PC-3 (cell line): ENCODE results near the gene PTPRD. TPM values are rescaled to one million over a fixed set of nuclear protein-coding genes. Genes with fewer than 3 reads are reported as not detected.

Experiments
- ATAC-seq: fragments of 200-7000 bp; cut with Tn5 transposase; 2 replicates; pipeline ENCODE4 v1.9.1; 2020; ENCODE audit warnings: mild to moderate bottlenecking, moderate library complexity
- BruUV-seq: library from RNA; stranded (reverse); fragments of 400-500 nt; replicated peaks from 2 replicates; lab custom pipeline; 2021; lab: Mats Ljungman, UMichigan
- CTCF ChIA-PET: fragments of 300-600 bp; sonication (Branson Sonifier 250); formaldehyde crosslinking; loops from one replicate; lab custom pipeline; 2022; ENCODE audit warnings: antibody characterized with exemption; lab: Charles Lee
- POLR2A ChIA-PET: fragments of 300-600 bp; sonication (Branson Sonifier 250); formaldehyde crosslinking; loops from one replicate; lab custom pipeline; 2022; ENCODE audit warnings: antibody characterized with exemption; ENCODE audit not compliant: unreplicated experiment; lab: Charles Lee
- DNase-seq: peaks from one replicate; pipeline ENCODE4 v3.0.0-alpha.2; 2015
- H2AFZ ChIP-seq: fragments of 300-600 bp; sonication (generic); 2 replicates; pipeline ENCODE4 v1.6.0; 2016; ENCODE audit warnings: antibody characterized with exemption, low read length
- H3F3A ChIP-seq: fragments of 300-600 bp; sonication (generic); one replicate; pipeline ENCODE4 v1.6.0; 2017; ENCODE audit warnings: antibody characterized with exemption, low read length, control low read depth, mild to moderate bottlenecking; ENCODE audit not compliant: unreplicated experiment
- H3K27ac ChIP-seq: fragments of 300-600 bp; sonication (generic); 2 replicates; pipeline ENCODE4 v1.5.1; 2016; ENCODE audit warnings: mild to moderate bottlenecking, low read length
- H3K27me3 ChIP-seq: fragments of 300-600 bp; sonication (generic); 2 replicates; pipeline ENCODE4 v1.6.1; 2016; ENCODE audit warnings: low read length, mixed read lengths
- H3K36me3 ChIP-seq: fragments of 300-600 bp; sonication (generic); 2 replicates; pipeline ENCODE4 v1.6.1; 2016; ENCODE audit warnings: low read depth, mixed run types, low read length, mixed read lengths
- H3K4me1 ChIP-seq: fragments of 300-600 bp; sonication (generic); 2 replicates; pipeline ENCODE4 v1.5.1; 2016; ENCODE audit warnings: low read length; ENCODE audit not compliant: insufficient read depth
- H3K4me2 ChIP-seq: fragments of 300-600 bp; sonication (generic); 2 replicates; pipeline ENCODE4 v1.6.0; 2016; ENCODE audit warnings: low read length
- H3K4me3 ChIP-seq: fragments of 300-600 bp; sonication (generic); 2 replicates; pipeline ENCODE4 v1.5.1; 2016; ENCODE audit warnings: mild to moderate bottlenecking, low read length, mixed read lengths
- H3K79me2 ChIP-seq: fragments of 300-600 bp; sonication (generic); 2 replicates; pipeline ENCODE4 v1.6.1; 2017; ENCODE audit warnings: low read length, mixed read lengths
- H3K9ac ChIP-seq: fragments of 300-600 bp; sonication (generic); 2 replicates; pipeline ENCODE4 v1.6.0; 2016; ENCODE audit warnings: mild to moderate bottlenecking, low read length
- H3K9me2 ChIP-seq: fragments of 300-600 bp; sonication (generic); replicated peaks from 2 replicates; pipeline ENCODE4 v1.6.1; 2016; ENCODE audit warnings: mixed run types, low read length, mixed read lengths
- H3K9me3 ChIP-seq: fragments of 300-600 bp; sonication (generic); 2 replicates; pipeline ENCODE4 v1.6.1; 2016; ENCODE audit warnings: low read length, mixed read lengths
- H4K20me1 ChIP-seq: fragments of 300-600 bp; sonication (generic); 2 replicates; pipeline ENCODE4 v1.6.1; 2016; ENCODE audit warnings: low read length, mixed read lengths
- EZH2 ChIP-seq: fragments of 300-600 bp; sonication (generic); IDR thresholded peaks from one replicate; pipeline ENCODE4 v1.6.1; 2017; ENCODE audit warnings: antibody characterized with exemption, mild to moderate bottlenecking, low read length; ENCODE audit not compliant: unreplicated experiment
- EZH2phosphoT487 ChIP-seq: fragments of 300-600 bp; sonication (generic); IDR thresholded peaks from 2 replicates; pipeline ENCODE4 v1.6.1; 2018; ENCODE audit warnings: mild to moderate bottlenecking, antibody characterized with exemption, low read length, borderline replicate concordance
- intact Hi-C: fragments of 100-400 bp; cut with micrococcal nuclease; formaldehyde crosslinking; loops from 2 replicates; pipeline ENCODE4 v1.9.0; 2023
- total RNA-seq: library from RNA; depleted of rRNA; stranded (reverse); fragments of >200 nt; gene quantifications from 2 replicates; pipeline ENCODE4 v1.2.3, GENCODE V29; 2014
- TF ChIP-seq, protein P1 (sequence below): fragments of 300-600 bp; sonication (generic); conservative IDR thresholded peaks from 2 replicates; pipeline ENCODE4 v1.5.1; 2017; ENCODE audit warnings: antibody characterized with exemption, low read depth, mild to moderate bottlenecking, low read length

Gene PTPRD
- total RNA-seq, 1 experiment from 2014 or later = not detected

DNA sequence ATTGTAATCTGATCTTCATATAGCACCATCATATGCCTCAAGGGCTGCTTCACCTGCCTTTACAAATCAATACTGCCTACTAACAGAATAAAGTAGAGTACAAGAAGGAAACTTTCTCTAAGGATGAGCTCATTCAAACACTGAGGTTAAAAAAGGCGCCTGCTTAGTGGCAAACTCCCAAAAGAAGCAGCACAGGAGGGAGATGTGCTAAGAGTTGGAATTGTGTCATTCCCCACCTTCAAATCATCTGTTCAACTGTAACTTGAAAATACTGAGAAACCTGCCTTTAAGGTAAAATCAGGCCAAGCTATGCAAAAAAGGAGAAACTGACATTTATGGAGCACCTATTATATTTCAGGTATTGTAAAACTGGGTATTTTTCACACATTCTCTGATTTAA lies 560.6 kb downstream of the PTPRD start:
- Histone ChIP-seq H3K36me3 (no peaks in the 10 kb centered on the region), H3K9ac (no peak overlapping the region), H3K4me1 (no peaks in the 10 kb centered on the region), H3K27ac (no peak overlapping the region), H4K20me1 (no peaks in the 10 kb centered on the region), H3K79me2 (no peaks in the 10 kb centered on the region), H3K9me2 (no peaks in the 10 kb centered on the region), H3K9me3 (no peaks in the 10 kb centered on the region), H3K4me2 (no peak overlapping the region), H3K27me3 (no peaks in the 10 kb centered on the region), H2AFZ (no peak overlapping the region), H3F3A (no peaks in the 10 kb centered on the region), H3K4me3 (no peak overlapping the region)
- POLR2A ChIA-PET = no interaction called here
- DNase-seq (no peak), ATAC-seq (no peak)
- CTCF ChIA-PET = no interaction called here
- TF ChIP-seq, protein P1, sequence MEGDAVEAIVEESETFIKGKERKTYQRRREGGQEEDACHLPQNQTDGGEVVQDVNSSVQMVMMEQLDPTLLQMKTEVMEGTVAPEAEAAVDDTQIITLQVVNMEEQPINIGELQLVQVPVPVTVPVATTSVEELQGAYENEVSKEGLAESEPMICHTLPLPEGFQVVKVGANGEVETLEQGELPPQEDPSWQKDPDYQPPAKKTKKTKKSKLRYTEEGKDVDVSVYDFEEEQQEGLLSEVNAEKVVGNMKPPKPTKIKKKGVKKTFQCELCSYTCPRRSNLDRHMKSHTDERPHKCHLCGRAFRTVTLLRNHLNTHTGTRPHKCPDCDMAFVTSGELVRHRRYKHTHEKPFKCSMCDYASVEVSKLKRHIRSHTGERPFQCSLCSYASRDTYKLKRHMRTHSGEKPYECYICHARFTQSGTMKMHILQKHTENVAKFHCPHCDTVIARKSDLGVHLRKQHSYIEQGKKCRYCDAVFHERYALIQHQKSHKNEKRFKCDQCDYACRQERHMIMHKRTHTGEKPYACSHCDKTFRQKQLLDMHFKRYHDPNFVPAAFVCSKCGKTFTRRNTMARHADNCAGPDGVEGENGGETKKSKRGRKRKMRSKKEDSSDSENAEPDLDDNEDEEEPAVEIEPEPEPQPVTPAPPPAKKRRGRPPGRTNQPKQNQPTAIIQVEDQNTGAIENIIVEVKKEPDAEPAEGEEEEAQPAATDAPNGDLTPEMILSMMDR = no peak
- TF ChIP-seq EZH2 (no peak), EZH2phosphoT487 (no peak)
- no TSS peak for BruUV-seq
- intact Hi-C loops = no loop called here

GRCh38 chr9:10050016-10050415 lies 562.8 kb downstream of the PTPRD start:
- Histone ChIP-seq H3K9me3 (no peaks in the 10 kb centered on the region), H3K27me3 (no peaks in the 10 kb centered on the region), H3K4me1 (no peaks in the 10 kb centered on the region), H2AFZ (no peak overlapping the region), H3K27ac (no peak overlapping the region), H3K36me3 (no peaks in the 10 kb centered on the region), H3F3A (no peaks in the 10 kb centered on the region), H4K20me1 (no peaks in the 10 kb centered on the region), H3K9ac (no peak overlapping the region), H3K9me2 (no peaks in the 10 kb centered on the region), H3K4me2 (no peak overlapping the region), H3K79me2 (no peaks in the 10 kb centered on the region), H3K4me3 (no peak overlapping the region)
- DNase-seq (no peak), ATAC-seq (no peak)
- POLR2A ChIA-PET = no interaction called here
- no TSS peak for BruUV-seq
- TF ChIP-seq EZH2 (no peak), EZH2phosphoT487 (no peak)
- TF ChIP-seq, protein P1 = no peak
- intact Hi-C loops = no loop called here
- CTCF ChIA-PET = no interaction called here

DNA sequence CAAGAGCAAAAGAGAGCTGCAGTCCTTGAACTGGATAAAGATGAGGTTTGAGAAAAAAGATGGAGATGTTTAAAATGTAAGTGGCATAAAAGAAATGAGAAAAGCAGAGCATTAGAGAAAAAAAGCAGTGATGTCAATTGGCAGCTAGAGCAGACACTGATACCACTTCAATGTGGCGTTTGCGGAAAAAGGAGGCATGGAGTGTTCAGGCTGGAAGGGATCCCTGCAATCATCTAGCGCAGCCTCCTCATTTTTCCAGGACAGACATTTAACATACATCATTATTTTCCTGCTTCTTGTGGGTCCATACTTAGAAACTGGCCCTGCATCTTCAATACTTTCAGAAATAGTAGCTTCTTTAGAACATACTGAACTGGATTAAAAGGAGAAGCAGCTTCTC lies 563.8 kb downstream of the PTPRD start:
- H3K9me2 ChIP-seq = no peaks in the 10 kb centered on the region
- H4K20me1 ChIP-seq = no peaks in the 10 kb centered on the region
- POLR2A ChIA-PET = interaction anchor here (0.7 kb wide), 1 partner anchor 28 kb away, joined by 14 read pairs; no protein-coding TSS in a partner anchor
- no peak overlapping the region for H3K27ac ChIP-seq
- no peaks in the 10 kb centered on the region for H3K9me3 ChIP-seq
- no peak overlapping the region for H3K9ac ChIP-seq
- no peak overlapping the region for H2AFZ ChIP-seq
- ATAC-seq = no peak
- CTCF ChIA-PET = no interaction called here
- intact Hi-C loops = no loop called here
- no peaks in the 10 kb centered on the region for H3F3A ChIP-seq
- H3K4me2 ChIP-seq = no peak overlapping the region
- H3K79me2 ChIP-seq = no peaks in the 10 kb centered on the region
- no peak overlapping the region for H3K4me3 ChIP-seq
- H3K36me3 ChIP-seq = no peaks in the 10 kb centered on the region
- no peak for TF ChIP-seq EZH2
- TF ChIP-seq, protein P1 = no peak
- no peak for DNase-seq
- H3K27me3 ChIP-seq = no peaks in the 10 kb centered on the region
- no TSS peak for BruUV-seq
- no peaks in the 10 kb centered on the region for H3K4me1 ChIP-seq
